ENCODE results near the gene TIMMDC1. TPM values are rescaled to one million over a fixed set of nuclear protein-coding genes. Genes with fewer than 3 reads are reported as not detected.

TIMMDC1 gene
- total and polyA plus RNA-seq, 2 of the 13 experiments (the other 11 are each of a cell fraction or from before 2014, with no cell fraction given) = 50.0 to 77.8 TPM

- H4K20me1 ChIP-seq (ENCODE audit: insufficient read depth, low read length) = no peaks in the 10 kb centered on the region
- FAIRE-seq (no peak), ATAC-seq (no peak), DNase-seq (ENCODE audit: low spot score) (no peak)
- TF ChIP-seq ZEB1 (IDR thresholded peaks at IDR 0.05; ENCODE audit: insufficient replicate concordance, low read depth) (no peak), ELF3 (CRISPR knock-in tag; IDR thresholded peaks at IDR 0.05) (no peak), PHF21A (CRISPR knock-in tag; IDR thresholded peaks at IDR 0.05) (no peak)
- TF ChIP-seq, protein P1, sequence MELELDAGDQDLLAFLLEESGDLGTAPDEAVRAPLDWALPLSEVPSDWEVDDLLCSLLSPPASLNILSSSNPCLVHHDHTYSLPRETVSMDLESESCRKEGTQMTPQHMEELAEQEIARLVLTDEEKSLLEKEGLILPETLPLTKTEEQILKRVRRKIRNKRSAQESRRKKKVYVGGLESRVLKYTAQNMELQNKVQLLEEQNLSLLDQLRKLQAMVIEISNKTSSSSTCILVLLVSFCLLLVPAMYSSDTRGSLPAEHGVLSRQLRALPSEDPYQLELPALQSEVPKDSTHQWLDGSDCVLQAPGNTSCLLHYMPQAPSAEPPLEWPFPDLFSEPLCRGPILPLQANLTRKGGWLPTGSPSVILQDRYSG (CRISPR knock-in tag; IDR thresholded peaks at IDR 0.05) = no peak
- no peaks in the 10 kb centered on the region for H3K27me3 ChIP-seq (ENCODE audit: control insufficient read depth in 1 of 2, insufficient read depth in 2 of 2, low read length in 2 of 2)
- H3K4me3 ChIP-seq (replicated peaks in 1 of 3; ENCODE audit: insufficient read depth in 1 of 3, low read depth in 2 of 3, low read length in 3 of 3) = no peak overlapping the region
- H3K9me3 ChIP-seq (ENCODE audit: low read length) = no peaks in the 10 kb centered on the region
- intact Hi-C loops (cut with micrococcal nuclease; ENCODE audit: unreplicated experiment) = no loop called here
- WGBS (ENCODE audit: low lambda C conversion rate) = 4% methylated on average over 1 of the region's 1 CpG
- H3K79me2 ChIP-seq (ENCODE audit: insufficient read depth, low read length) = no peaks in the 10 kb centered on the region
- no peak overlapping the region for H2AFZ ChIP-seq (ENCODE audit: low read length)
- CTCF ChIA-PET (ENCODE audit: low intra/inter-chr PET ratio, low total read pairs) = no interaction called here
- no peak overlapping the region for H3K27ac ChIP-seq (ENCODE audit: extremely low read length, insufficient read depth, low read length)
- POLR2A ChIA-PET = no interaction called here
- no peaks in the 10 kb centered on the region for H3K4me1 ChIP-seq (ENCODE audit: insufficient read depth, low read length)
- no peaks in the 10 kb centered on the region for H3K36me3 ChIP-seq (replicated peaks in 1 of 2; ENCODE audit: control insufficient read depth in 1 of 2, insufficient read depth in 2 of 2, low read length in 2 of 2)
- in situ Hi-C loops (cut with HindIII; ENCODE audit: extremely low pct_ligation_motif_present, low pct_unique_long_range_greater_than_20kb) = no loop called here
- H3K9ac ChIP-seq (ENCODE audit: insufficient read depth, low read depth, low read length) = no peak overlapping the region
- no peak overlapping the region for H3K4me2 ChIP-seq (ENCODE audit: low read depth, low read length)
- BruUV-seq (replicated peaks) = no TSS peak
Measured at GRCh38 chr3:119547227-119547626, 48.9 kb downstream of the TIMMDC1 start.

DNA sequence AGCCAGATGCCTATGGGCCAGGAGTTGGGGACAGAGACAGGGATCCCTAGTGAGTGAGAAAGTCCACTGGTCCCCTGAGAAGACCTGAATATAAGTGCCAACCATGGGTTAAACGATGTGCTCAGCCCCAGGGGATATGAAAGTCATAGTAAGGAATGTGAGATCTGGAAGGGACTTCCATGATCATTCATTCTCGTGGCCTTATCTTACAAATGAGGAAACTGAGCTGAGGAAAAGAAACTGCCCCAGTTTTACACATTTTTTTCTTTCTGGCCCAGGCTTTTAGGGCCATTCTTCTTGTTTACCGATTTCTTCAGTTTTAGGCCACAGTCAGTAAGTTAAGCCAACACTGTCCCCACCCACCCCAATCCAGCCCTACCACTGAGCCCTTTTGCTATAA is 50.0 kb downstream of the TIMMDC1 start:
- H3K9ac ChIP-seq (ENCODE audit: insufficient read depth, low read depth, low read length) = no peak overlapping the region
- no peak overlapping the region for H3K4me2 ChIP-seq (ENCODE audit: low read depth, low read length)
- TF ChIP-seq ZFP62 (CRISPR knock-in tag; IDR thresholded peaks at IDR 0.05) = no peak
- no peak for TF ChIP-seq EEA1 (CRISPR knock-in tag; IDR thresholded peaks at IDR 0.05; ENCODE audit: borderline replicate concordance)
- no peak for TF ChIP-seq MIXL1 (CRISPR knock-in tag; IDR thresholded peaks at IDR 0.05)
- intact Hi-C loops (cut with micrococcal nuclease; ENCODE audit: unreplicated experiment) (no loop called here), in situ Hi-C loops (cut with HindIII; ENCODE audit: extremely low pct_ligation_motif_present, low pct_unique_long_range_greater_than_20kb) (no loop called here)
- no peaks in the 10 kb centered on the region for H3K36me3 ChIP-seq (replicated peaks in 1 of 2; ENCODE audit: control insufficient read depth in 1 of 2, insufficient read depth in 2 of 2, low read length in 2 of 2)
- H3K4me3 ChIP-seq (replicated peaks in 1 of 3; ENCODE audit: insufficient read depth in 1 of 3, low read depth in 2 of 3, low read length in 3 of 3) = no peak overlapping the region
- no peak for ATAC-seq
- POLR2A ChIA-PET = no interaction called here
- no peaks in the 10 kb centered on the region for H3K79me2 ChIP-seq (ENCODE audit: insufficient read depth, low read length)
- no peaks in the 10 kb centered on the region for H3K9me3 ChIP-seq (ENCODE audit: low read length)
- BruUV-seq (replicated peaks) = no TSS peak
- H3K27ac ChIP-seq (ENCODE audit: extremely low read length, insufficient read depth, low read length) = no peak overlapping the region
- no peaks in the 10 kb centered on the region; a peak in 1 of 5 replicates for H3K27me3 ChIP-seq (ENCODE audit: control insufficient read depth in 1 of 2, insufficient read depth in 2 of 2, low read length in 2 of 2)
- no peak for DNase-seq (ENCODE audit: low spot score)
- H3K4me1 ChIP-seq (ENCODE audit: insufficient read depth, low read length) = no peaks in the 10 kb centered on the region
- CTCF ChIA-PET (ENCODE audit: low intra/inter-chr PET ratio, low total read pairs) = no interaction called here
- no peak for FAIRE-seq
- WGBS (ENCODE audit: low lambda C conversion rate) = 0% methylated on average over 3 of the region's 3 CpGs
- no peak overlapping the region for H2AFZ ChIP-seq (ENCODE audit: low read length)
- no peaks in the 10 kb centered on the region for H4K20me1 ChIP-seq (ENCODE audit: insufficient read depth, low read length)

All from HepG2 (cell line).